H9 (cell line): ENCODE data around the gene POLN. TPM values are rescaled to one million over a fixed set of nuclear protein-coding genes. Genes with fewer than 3 reads are reported as not detected.

Experiments
- DNase-seq: peaks from one replicate; pipeline ENCODE4 v3.0.0-alpha.2; 2017
- H2AFZ ChIP-seq: one replicate; pipeline ENCODE4 v1.6.1; 2013; ENCODE audit warnings: mild to moderate bottlenecking, low read length, control low read depth, moderate library complexity
- H2AK5ac ChIP-seq: 2 replicates; pipeline ENCODE4 v1.6.1; 2013; ENCODE audit warnings: low read length, control low read depth, mixed read lengths; ENCODE audit not compliant: insufficient read length
- H2BK120ac ChIP-seq: one replicate; pipeline ENCODE4 v1.6.1; 2013; ENCODE audit warnings: low read depth, mild to moderate bottlenecking, low read length, control low read depth, inconsistent platforms; ENCODE audit not compliant: poor library complexity, severe bottlenecking
- H2BK12ac ChIP-seq: 2 replicates; pipeline ENCODE4 v1.6.1; 2013; ENCODE audit warnings: low read length, control low read depth, mixed read lengths, low read depth; ENCODE audit not compliant: insufficient read length
- H2BK15ac ChIP-seq: 2 replicates; pipeline ENCODE4 v1.6.1; 2013; ENCODE audit warnings: low read depth, low read length, control low read depth
- H2BK20ac ChIP-seq: one replicate; pipeline ENCODE4 v1.6.1; 2013; ENCODE audit warnings: low read depth, mild to moderate bottlenecking, low read length, control low read depth, inconsistent platforms; ENCODE audit not compliant: poor library complexity, severe bottlenecking
- H2BK5ac ChIP-seq: 2 replicates; pipeline ENCODE4 v1.6.1; 2013; ENCODE audit warnings: low read length, control low read depth, mixed read lengths; ENCODE audit not compliant: insufficient read length
- H3K14ac ChIP-seq: 2 replicates; pipeline ENCODE4 v1.6.1; 2013; ENCODE audit warnings: low read length, control low read depth; ENCODE audit not compliant: insufficient read depth
- H3K18ac ChIP-seq: 2 replicates; pipeline ENCODE4 v1.6.1; 2013; ENCODE audit warnings: low read depth, mild to moderate bottlenecking, mixed read lengths, low read length, control low read depth; ENCODE audit not compliant: insufficient read length
- H3K23ac ChIP-seq: 2 replicates; pipeline ENCODE4 v1.6.1; 2013; ENCODE audit warnings: low read length, control low read depth, mixed read lengths, low read depth; ENCODE audit not compliant: insufficient read length
- H3K23me2 ChIP-seq: 2 replicates; pipeline ENCODE4 v1.6.1; 2013; ENCODE audit warnings: low read depth, mild to moderate bottlenecking, mixed read lengths, low read length, control low read depth; ENCODE audit not compliant: insufficient read length, poor library complexity, severe bottlenecking
- H3K27ac ChIP-seq: 2 replicates; pipeline ENCODE4 v1.5.1; 2013; ENCODE audit warnings: low read length, control low read depth, mixed read lengths, low read depth; ENCODE audit not compliant: insufficient read length
- H3K27me3 ChIP-seq: 2 replicates; pipeline ENCODE4 v1.6.1; 2013; ENCODE audit warnings: low read length, control low read depth, inconsistent platforms; ENCODE audit not compliant: insufficient read depth
- H3K4ac ChIP-seq: 2 replicates; pipeline ENCODE4 v1.6.1; 2013; ENCODE audit warnings: low read depth, mild to moderate bottlenecking, control low read depth, inconsistent platforms, low read length, moderate library complexity
- H3K4me1 ChIP-seq: 2 replicates; pipeline ENCODE4 v1.6.1; 2013; ENCODE audit warnings: low read length, control low read depth, inconsistent platforms; ENCODE audit not compliant: insufficient read depth
- H3K4me2 ChIP-seq: 2 replicates; pipeline ENCODE4 v1.6.1; 2013; ENCODE audit warnings: low read length, control low read depth, mixed read lengths; ENCODE audit not compliant: insufficient read length, insufficient read depth
- H3K56ac ChIP-seq: 2 replicates; pipeline ENCODE4 v1.6.1; 2013; ENCODE audit warnings: low read depth, mild to moderate bottlenecking, mixed read lengths, low read length, control low read depth; ENCODE audit not compliant: insufficient read length
- H3K79me1 ChIP-seq: 2 replicates; pipeline ENCODE4 v1.6.1; 2013; ENCODE audit warnings: low read depth, mild to moderate bottlenecking, moderate library complexity, low read length, control low read depth, inconsistent platforms; ENCODE audit not compliant: insufficient read depth, poor library complexity, severe bottlenecking
- H3K79me2 ChIP-seq: 2 replicates; pipeline ENCODE4 v1.6.1; 2013; ENCODE audit warnings: low read length, control low read depth, inconsistent platforms; ENCODE audit not compliant: insufficient read depth
- H3K9ac ChIP-seq: 2 replicates; pipeline ENCODE4 v1.6.1; 2013; ENCODE audit warnings: low read length, control low read depth, mixed read lengths; ENCODE audit not compliant: insufficient read length; ENCODE audit errors: extremely low read depth
- H3K9me3 ChIP-seq: one replicate; pipeline ENCODE4 v1.6.1; 2013; ENCODE audit warnings: low read depth, low read length, inconsistent platforms; ENCODE audit not compliant: control insufficient read depth
- H3T11ph ChIP-seq: one replicate; pipeline ENCODE4 v1.6.1; 2013; ENCODE audit warnings: mild to moderate bottlenecking, low read length, control low read depth, inconsistent platforms
- H4K20me1 ChIP-seq: one replicate; pipeline ENCODE4 v1.6.1; 2013; ENCODE audit not compliant: control insufficient read depth, insufficient read length, insufficient read depth
- H4K5ac ChIP-seq: 2 replicates; pipeline ENCODE4 v1.6.1; 2013; ENCODE audit warnings: low read depth, mild to moderate bottlenecking, mixed read lengths, low read length, control low read depth; ENCODE audit not compliant: insufficient read length
- H4K8ac ChIP-seq: replicated peaks from 2 replicates; pipeline ENCODE4 v1.6.1; 2013; ENCODE audit warnings: low read length, control low read depth, mixed read lengths, low read depth; ENCODE audit not compliant: insufficient read length
- H4K91ac ChIP-seq: 2 replicates; pipeline ENCODE4 v1.6.1; 2013; ENCODE audit warnings: low read depth, mild to moderate bottlenecking, moderate library complexity, mixed read lengths, low read length, control low read depth; ENCODE audit not compliant: insufficient read length
- H3K27ac Mint-ChIP-seq, 3 experiments: 2 replicates in 2 of 3; 3 replicates in 1 of 3; pipeline ENCODE4 v1.8.0; 2020 to 2021; ENCODE audit warnings: mixed read lengths in 3 of 3, mild to moderate bottlenecking in 1 of 3, moderate library complexity in 1 of 3
- H3K27me3 Mint-ChIP-seq: 2 replicates; pipeline ENCODE4 v1.8.0; 2021; ENCODE audit warnings: low read depth, mild to moderate bottlenecking, moderate library complexity, mixed read lengths
- H3K36me3 Mint-ChIP-seq, 3 experiments: 2 replicates in 2 of 3; 3 replicates in 1 of 3; pipeline ENCODE4 v1.8.0; 2020 to 2021; ENCODE audit warnings: low read depth in 3 of 3, mixed read lengths in 3 of 3; ENCODE audit not compliant: insufficient read depth in 1 of 3
- H3K4me1 Mint-ChIP-seq, 2 experiments: 2 replicates each; pipeline ENCODE4 v1.8.0; 2020; ENCODE audit warnings: mixed read lengths in 2 of 2
- H3K4me3 Mint-ChIP-seq, 2 experiments: 2 replicates in 1 of 2; 3 replicates in 1 of 2; pipeline ENCODE4 v1.8.0; 2020 to 2021; ENCODE audit warnings: mild to moderate bottlenecking in 2 of 2, mixed read lengths in 2 of 2, moderate library complexity in 1 of 2
- H3K9me3 Mint-ChIP-seq, 2 experiments: 2 replicates in 1 of 2; 3 replicates in 1 of 2; pipeline ENCODE4 v1.8.0; 2020; ENCODE audit warnings: mild to moderate bottlenecking in 2 of 2, mixed read lengths in 2 of 2, moderate library complexity in 1 of 2
- WGBS: extraction: QIAGEN DNeasy Blood & Tissue Kit; methylation state at CpG from one replicate; pipeline ENCODE4 v1.1.7; 2013; ENCODE audit warnings: missing lambda C conversion rate, low lambda C conversion rate, mixed read lengths; ENCODE audit not compliant: insufficient read length; ENCODE audit errors: extremely low coverage; 5-methylcytosine and 5-hydroxymethylcytosine counted together
- total RNA-seq: library from RNA; stranded (reverse); gene quantifications from 2 replicates; pipeline ENCODE4 v1.2.1, GENCODE V29; 2021
- TF ChIP-seq, protein P1 (sequence below): fragments of 200-600 bp; sonication (generic); conservative IDR thresholded peaks from 3 replicates; pipeline ENCODE4 v1.8.0; 2021; ENCODE audit warnings: antibody characterized with exemption, mild to moderate bottlenecking

The POLN gene
- total RNA-seq, 1 experiment from 2014 or later = 0.74 TPM

GRCh38 chr4:2287594-2287915, 45.6 kb upstream of the POLN start:
- Histone ChIP-seq H2BK5ac (no peak overlapping the region), H4K5ac (no peak overlapping the region), H3K56ac (no peak overlapping the region), H4K20me1 (no peaks in the 10 kb centered on the region), H3K4ac (no peak overlapping the region), H2BK15ac (no peak overlapping the region), H2BK120ac (no peak overlapping the region), H3K23me2 (no peaks in the 10 kb centered on the region), H3K23ac (no peak overlapping the region), H2BK12ac (no peak overlapping the region), H3K79me1 (no peaks in the 10 kb centered on the region), H3K79me2 (no peaks in the 10 kb centered on the region), H2AFZ (no peak overlapping the region), H3K18ac (no peak overlapping the region), H2AK5ac (no peak overlapping the region), H2BK20ac (no peak overlapping the region), H3K4me1 (no peaks in the 10 kb centered on the region; the same call in 1 of the 2 replicates), H3K4me2 (no peak overlapping the region), H3T11ph (no peak overlapping the region), H4K8ac (no peak overlapping the region), H3K27me3 (no peaks in the 10 kb centered on the region), H4K91ac (no peak overlapping the region), H3K14ac (peak overlapping the region; percentile 38; the same call in 1 of the 2 replicates), H3K27ac (no peak overlapping the region), H3K9ac (no peak overlapping the region), H3K9me3 (no peaks in the 10 kb centered on the region)
- Mint-ChIP-seq H3K4me3 (no peak overlapping the region), H3K36me3 (no peaks in the 10 kb centered on the region), H3K9me3 (no peaks in the 10 kb centered on the region; a peak in 1 of 5 replicates), H3K27me3 (no peaks in the 10 kb centered on the region; the same call in 1 of the 2 replicates), H3K4me1 (peaks cover 4 to 15% of the 10 kb centered on the region in 2 experiments; a peak in 3 of 4 replicates), H3K27ac (peak overlapping the region in 1 of 3 experiments; percentile 27; a peak in 1 of 7 replicates)
- WGBS = no CpG with 5 or more reads among the region's 9 CpGs
- TF ChIP-seq, protein P1, sequence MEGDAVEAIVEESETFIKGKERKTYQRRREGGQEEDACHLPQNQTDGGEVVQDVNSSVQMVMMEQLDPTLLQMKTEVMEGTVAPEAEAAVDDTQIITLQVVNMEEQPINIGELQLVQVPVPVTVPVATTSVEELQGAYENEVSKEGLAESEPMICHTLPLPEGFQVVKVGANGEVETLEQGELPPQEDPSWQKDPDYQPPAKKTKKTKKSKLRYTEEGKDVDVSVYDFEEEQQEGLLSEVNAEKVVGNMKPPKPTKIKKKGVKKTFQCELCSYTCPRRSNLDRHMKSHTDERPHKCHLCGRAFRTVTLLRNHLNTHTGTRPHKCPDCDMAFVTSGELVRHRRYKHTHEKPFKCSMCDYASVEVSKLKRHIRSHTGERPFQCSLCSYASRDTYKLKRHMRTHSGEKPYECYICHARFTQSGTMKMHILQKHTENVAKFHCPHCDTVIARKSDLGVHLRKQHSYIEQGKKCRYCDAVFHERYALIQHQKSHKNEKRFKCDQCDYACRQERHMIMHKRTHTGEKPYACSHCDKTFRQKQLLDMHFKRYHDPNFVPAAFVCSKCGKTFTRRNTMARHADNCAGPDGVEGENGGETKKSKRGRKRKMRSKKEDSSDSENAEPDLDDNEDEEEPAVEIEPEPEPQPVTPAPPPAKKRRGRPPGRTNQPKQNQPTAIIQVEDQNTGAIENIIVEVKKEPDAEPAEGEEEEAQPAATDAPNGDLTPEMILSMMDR = no peak
- no peak for DNase-seq
